ENCODE results near the gene NAB1.

Gene NAB1

GRCh38 chr2:190634381-190634780 lies 14.5 kb upstream of the NAB1 start:
- DNase-seq (ENCODE audit: insufficient read length, low spot score) (no peak), FAIRE-seq (no peak)
- TF ChIP-seq CTCF (IDR thresholded peaks at IDR 0.05; ENCODE audit: insufficient read depth, missing control alignments), result no peak

- DNase-seq (ENCODE audit: insufficient read length, low spot score) (no peak), FAIRE-seq (no peak)
- TF ChIP-seq CTCF (IDR thresholded peaks at IDR 0.05; ENCODE audit: insufficient read depth, missing control alignments), result no peak
Measured at GRCh38 chr2:190635781-190636180, 13.1 kb upstream of the NAB1 start.

GRCh38 chr2:190636361-190636760 lies 12.5 kb upstream of the NAB1 start:
- FAIRE-seq (no peak), DNase-seq (ENCODE audit: insufficient read length, low spot score) (no peak)
- no peak for TF ChIP-seq CTCF (IDR thresholded peaks at IDR 0.05; ENCODE audit: insufficient read depth, missing control alignments)

- FAIRE-seq, result no peak
- no peak for DNase-seq (ENCODE audit: insufficient read length, low spot score)
- TF ChIP-seq CTCF (IDR thresholded peaks at IDR 0.05; ENCODE audit: insufficient read depth, missing control alignments), result no peak
Measured at GRCh38 chr2:190637281-190637734, 11.6 kb upstream of the NAB1 start.

- TF ChIP-seq CTCF (IDR thresholded peaks at IDR 0.05; ENCODE audit: insufficient read depth, missing control alignments), result no peak
- FAIRE-seq, result no peak
- DNase-seq (ENCODE audit: insufficient read length, low spot score), result no peak
Measured at GRCh38 chr2:190637903-190638618, 10.8 kb upstream of the NAB1 start.

GRCh38 chr2:190640117-190640516 lies 8.8 kb upstream of the NAB1 start:
- TF ChIP-seq CTCF (IDR thresholded peaks at IDR 0.05; ENCODE audit: insufficient read depth, missing control alignments), result no peak
- no peak for DNase-seq (ENCODE audit: insufficient read length, low spot score)
- no peak for FAIRE-seq

GRCh38 chr2:190641469-190641868 lies 7.4 kb upstream of the NAB1 start:
- FAIRE-seq, result no peak
- no peak for TF ChIP-seq CTCF (IDR thresholded peaks at IDR 0.05; ENCODE audit: insufficient read depth, missing control alignments)
- no peak for DNase-seq (ENCODE audit: insufficient read length, low spot score)

Data from D721Med (cell line).